HEK293 (cell line): ENCODE data around the gene CAPN12.

ENCODE experiments used
- CTCF ChIA-PET: fragments of 350-600 bp; formaldehyde crosslinking; extraction: SDS; loops from one replicate; lab custom pipeline; 2021; ENCODE audit warnings: antibody characterized with exemption; lab: Yijun Ruan, JAX
- POLR2A ChIA-PET: fragments of 300-600 bp; formaldehyde crosslinking; extraction: SDS; loops from one replicate; lab custom pipeline; 2020; ENCODE audit warnings: antibody characterized with exemption, inconsistent platforms; lab: Yijun Ruan, JAX
- H3K27ac ChIP-seq: fragments of 200-500 bp; sonication (Bioruptor generic); 2 replicates; pipeline ENCODE4 v1.5.1; 2014; ENCODE audit warnings: low read depth, low read length, control low read depth, inconsistent platforms; ENCODE audit errors: extremely low read depth
- H3K36me3 ChIP-seq, 2 experiments: fragments of 200-500 bp in 1 of 2; sonication (Bioruptor generic) in 1 of 2; 1 replicate in 1 of 2; 2 replicates in 1 of 2; pipeline ENCODE4 v1.5.1; 2014 to 2017; ENCODE audit warnings: inconsistent platforms in 2 of 2, low read length in 2 of 2; ENCODE audit not compliant: control insufficient read depth in 2 of 2, insufficient read depth in 1 of 2
- H3K4me1 ChIP-seq: fragments of 200-500 bp; sonication (Bioruptor generic); 2 replicates; pipeline ENCODE4 v1.5.1; 2014; ENCODE audit warnings: mild to moderate bottlenecking, low read length, inconsistent platforms; ENCODE audit not compliant: control insufficient read depth, insufficient read depth
- H3K4me3 ChIP-seq: 2 replicates; pipeline ENCODE4 v1.5.1; 2011; ENCODE audit warnings: low read depth, mild to moderate bottlenecking, control low read depth, low read length, moderate library complexity
- H3K9me3 ChIP-seq: fragments of 200-500 bp; sonication (Bioruptor generic); 2 replicates; pipeline ENCODE4 v1.5.1; 2014; ENCODE audit warnings: low read depth, low read length, inconsistent platforms; ENCODE audit not compliant: control insufficient read depth, insufficient read depth
- GLIS1 ChIP-seq: fragments of 450-650 bp; formaldehyde crosslinking; IDR thresholded peaks from 2 replicates; pipeline ENCODE4 v1.5.1; 2016; ENCODE audit warnings: missing biosample characterization, missing genetic modification characterization
- KLF1 ChIP-seq: fragments of 450-650 bp; formaldehyde crosslinking; IDR thresholded peaks from 2 replicates; pipeline ENCODE4 v1.5.1; 2016; ENCODE audit warnings: missing biosample characterization, missing genetic modification characterization
- OSR2 ChIP-seq: fragments of 450-650 bp; formaldehyde crosslinking; IDR thresholded peaks from 2 replicates; pipeline ENCODE4 v1.5.1; 2016; ENCODE audit warnings: missing biosample characterization, missing genetic modification characterization
- SP7 ChIP-seq: fragments of 450-650 bp; formaldehyde crosslinking; IDR thresholded peaks from 2 replicates; pipeline ENCODE4 v1.5.1; 2016; ENCODE audit warnings: missing biosample characterization, missing genetic modification characterization
- ZBTB20 ChIP-seq: fragments of 450-650 bp; formaldehyde crosslinking; IDR thresholded peaks from 2 replicates; pipeline ENCODE4 v1.5.1; 2016; ENCODE audit warnings: missing biosample characterization, missing genetic modification characterization
- ZFHX2 ChIP-seq: fragments of 450-650 bp; formaldehyde crosslinking; conservative IDR thresholded peaks from 2 replicates; pipeline ENCODE4 v1.5.1; 2016; ENCODE audit warnings: missing biosample characterization, missing genetic modification characterization
- ZIC2 ChIP-seq: fragments of 450-650 bp; formaldehyde crosslinking; IDR thresholded peaks from 2 replicates; pipeline ENCODE4 v1.5.1; 2016; ENCODE audit warnings: missing biosample characterization, missing genetic modification characterization
- ZNF174 ChIP-seq: fragments of 450-650 bp; formaldehyde crosslinking; IDR thresholded peaks from 2 replicates; pipeline ENCODE4 v1.5.0; 2017; ENCODE audit warnings: missing biosample characterization, mild to moderate bottlenecking, missing genetic modification characterization
- ZNF175 ChIP-seq: fragments of 450-650 bp; formaldehyde crosslinking; IDR thresholded peaks from 2 replicates; pipeline ENCODE4 v1.5.1; 2016; ENCODE audit warnings: missing biosample characterization, missing genetic modification characterization
- ZNF266 ChIP-seq: fragments of 450-650 bp; formaldehyde crosslinking; IDR thresholded peaks from 2 replicates; pipeline ENCODE4 v1.5.1; 2016; ENCODE audit warnings: missing biosample characterization, missing genetic modification characterization, low read depth
- ZNF335 ChIP-seq: fragments of 450-650 bp; formaldehyde crosslinking; conservative IDR thresholded peaks from 2 replicates; pipeline ENCODE4 v1.5.1; 2016; ENCODE audit warnings: missing biosample characterization, missing genetic modification characterization
- ZNF354C ChIP-seq: fragments of 450-650 bp; formaldehyde crosslinking; IDR thresholded peaks from 2 replicates; pipeline ENCODE4 v1.5.1; 2016; ENCODE audit warnings: missing biosample characterization, missing genetic modification characterization, low read depth, borderline replicate concordance
- ZNF423 ChIP-seq: fragments of 450-650 bp; formaldehyde crosslinking; IDR thresholded peaks from 2 replicates; pipeline ENCODE4 v1.5.1; 2016; ENCODE audit warnings: missing biosample characterization, missing genetic modification characterization
- ZNF530 ChIP-seq: fragments of 450-650 bp; formaldehyde crosslinking; IDR thresholded peaks from 2 replicates; pipeline ENCODE4 v1.5.1; 2016; ENCODE audit warnings: low read depth, missing biosample characterization, missing genetic modification characterization
- ZNF544 ChIP-seq: fragments of 450-650 bp; formaldehyde crosslinking; IDR thresholded peaks from 2 replicates; pipeline ENCODE4 v1.5.0; 2017; ENCODE audit warnings: missing biosample characterization, missing genetic modification characterization
- ZNF707 ChIP-seq: fragments of 450-650 bp; formaldehyde crosslinking; IDR thresholded peaks from 2 replicates; pipeline ENCODE4 v1.5.1; 2016; ENCODE audit warnings: missing biosample characterization, missing genetic modification characterization
- ZNF768 ChIP-seq: fragments of 450-650 bp; formaldehyde crosslinking; IDR thresholded peaks from 2 replicates; pipeline ENCODE4 v1.5.1; 2018; ENCODE audit warnings: missing biosample characterization, mild to moderate bottlenecking, missing genetic modification characterization
- TF ChIP-seq, protein P1 (sequence below): fragments of 450-650 bp; formaldehyde crosslinking; IDR thresholded peaks from 2 replicates; pipeline ENCODE4 v1.5.1; 2016; ENCODE audit warnings: missing biosample characterization, missing genetic modification characterization
- TF ChIP-seq, protein P2 (sequence below): fragments of 450-650 bp; formaldehyde crosslinking; IDR thresholded peaks from 2 replicates; pipeline ENCODE4 v1.5.1; 2016; ENCODE audit warnings: missing biosample characterization, missing genetic modification characterization
- TF ChIP-seq, protein P3 (sequence below): sonication (generic); formaldehyde crosslinking; IDR thresholded peaks from 2 replicates; pipeline ENCODE4 v1.8.1; 2022; ENCODE audit warnings: mild to moderate bottlenecking, moderate library complexity, missing genetic modification reagents
- TF ChIP-seq, protein P4 (sequence below): fragments of 450-650 bp; formaldehyde crosslinking; IDR thresholded peaks from 2 replicates; pipeline ENCODE4; 2016; ENCODE audit warnings: missing biosample characterization, missing genetic modification characterization
- TF ChIP-seq, protein P5 (sequence below): fragments of 450-650 bp; formaldehyde crosslinking; IDR thresholded peaks from 2 replicates; pipeline ENCODE4 v1.5.1; 2016; ENCODE audit warnings: missing biosample characterization, missing genetic modification characterization
- TF ChIP-seq, protein P6 (sequence below): fragments of 450-650 bp; formaldehyde crosslinking; IDR thresholded peaks from 2 replicates; pipeline ENCODE4 v1.5.1; 2016; ENCODE audit warnings: missing biosample characterization, missing genetic modification characterization

The CAPN12 gene

DNA sequence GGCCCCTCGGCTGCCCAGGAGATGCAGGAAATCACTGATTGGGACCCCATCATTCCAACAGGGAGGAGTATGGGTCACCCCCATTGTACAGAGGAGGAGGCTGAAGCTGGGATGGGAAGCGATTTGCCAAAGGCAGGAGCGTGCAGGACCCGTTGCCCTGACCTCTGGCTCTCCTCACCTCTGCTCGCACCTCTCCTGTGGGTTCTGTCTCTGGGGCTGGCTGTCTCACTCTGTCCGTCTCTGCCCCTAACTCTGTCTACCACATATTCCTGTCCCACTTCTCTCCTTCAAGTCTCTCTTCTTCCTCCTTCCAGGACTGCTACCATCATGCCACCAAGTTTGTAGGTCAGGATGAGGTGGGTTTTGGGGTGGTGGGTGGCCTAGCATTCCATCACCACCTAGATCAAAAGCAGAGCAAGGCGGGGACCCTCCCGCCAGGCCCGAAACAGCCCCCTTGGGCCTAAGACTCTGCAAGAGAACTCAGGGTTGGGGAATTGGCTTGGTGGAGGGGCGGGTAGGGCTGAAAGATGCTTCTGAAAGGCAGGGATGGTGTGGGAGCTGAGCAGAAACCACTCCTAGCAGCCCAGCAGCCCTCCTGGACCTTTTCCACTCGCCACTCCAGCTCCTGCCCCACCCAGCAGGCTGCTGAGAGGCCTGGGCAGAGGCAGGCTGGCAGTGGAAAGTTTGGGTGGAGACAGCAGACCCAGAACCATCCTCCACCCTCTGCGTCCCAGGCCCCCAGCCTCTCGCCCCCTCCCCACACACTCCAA, 30.1 kb upstream of the CAPN12 start (continued):
- TF ChIP-seq, protein P1, sequence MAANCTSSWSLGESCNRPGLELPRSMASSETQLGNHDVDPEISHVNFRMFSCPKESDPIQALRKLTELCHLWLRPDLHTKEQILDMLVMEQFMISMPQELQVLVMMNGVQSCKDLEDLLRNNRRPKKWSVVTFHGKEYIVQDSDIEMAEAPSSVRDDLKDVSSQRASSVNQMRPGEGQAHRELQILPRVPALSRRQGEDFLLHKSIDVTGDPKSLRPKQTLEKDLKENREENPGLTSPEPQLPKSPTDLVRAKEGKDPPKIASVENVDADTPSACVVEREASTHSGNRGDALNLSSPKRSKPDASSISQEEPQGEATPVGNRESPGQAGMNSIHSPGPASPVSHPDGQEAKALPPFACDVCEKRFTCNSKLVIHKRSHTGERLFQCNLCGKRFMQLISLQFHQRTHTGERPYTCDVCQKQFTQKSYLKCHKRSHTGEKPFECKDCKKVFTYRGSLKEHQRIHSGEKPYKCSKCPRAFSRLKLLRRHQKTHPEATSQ (tag by site-specific recombination), result no peak
- TF ChIP-seq ZNF530 (tag by site-specific recombination), result no peak
- TF ChIP-seq, protein P2, sequence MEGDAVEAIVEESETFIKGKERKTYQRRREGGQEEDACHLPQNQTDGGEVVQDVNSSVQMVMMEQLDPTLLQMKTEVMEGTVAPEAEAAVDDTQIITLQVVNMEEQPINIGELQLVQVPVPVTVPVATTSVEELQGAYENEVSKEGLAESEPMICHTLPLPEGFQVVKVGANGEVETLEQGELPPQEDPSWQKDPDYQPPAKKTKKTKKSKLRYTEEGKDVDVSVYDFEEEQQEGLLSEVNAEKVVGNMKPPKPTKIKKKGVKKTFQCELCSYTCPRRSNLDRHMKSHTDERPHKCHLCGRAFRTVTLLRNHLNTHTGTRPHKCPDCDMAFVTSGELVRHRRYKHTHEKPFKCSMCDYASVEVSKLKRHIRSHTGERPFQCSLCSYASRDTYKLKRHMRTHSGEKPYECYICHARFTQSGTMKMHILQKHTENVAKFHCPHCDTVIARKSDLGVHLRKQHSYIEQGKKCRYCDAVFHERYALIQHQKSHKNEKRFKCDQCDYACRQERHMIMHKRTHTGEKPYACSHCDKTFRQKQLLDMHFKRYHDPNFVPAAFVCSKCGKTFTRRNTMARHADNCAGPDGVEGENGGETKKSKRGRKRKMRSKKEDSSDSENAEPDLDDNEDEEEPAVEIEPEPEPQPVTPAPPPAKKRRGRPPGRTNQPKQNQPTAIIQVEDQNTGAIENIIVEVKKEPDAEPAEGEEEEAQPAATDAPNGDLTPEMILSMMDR (tag by site-specific recombination), result no peak
- TF ChIP-seq, protein P3, sequence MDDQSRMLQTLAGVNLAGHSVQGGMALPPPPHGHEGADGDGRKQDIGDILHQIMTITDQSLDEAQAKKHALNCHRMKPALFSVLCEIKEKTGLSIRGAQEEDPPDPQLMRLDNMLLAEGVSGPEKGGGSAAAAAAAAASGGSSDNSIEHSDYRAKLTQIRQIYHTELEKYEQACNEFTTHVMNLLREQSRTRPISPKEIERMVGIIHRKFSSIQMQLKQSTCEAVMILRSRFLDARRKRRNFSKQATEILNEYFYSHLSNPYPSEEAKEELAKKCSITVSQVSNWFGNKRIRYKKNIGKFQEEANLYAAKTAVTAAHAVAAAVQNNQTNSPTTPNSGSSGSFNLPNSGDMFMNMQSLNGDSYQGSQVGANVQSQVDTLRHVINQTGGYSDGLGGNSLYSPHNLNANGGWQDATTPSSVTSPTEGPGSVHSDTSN (CRISPR knock-in tag), result no peak
- TF ChIP-seq ZNF707, result no peak
- TF ChIP-seq, protein P4, sequence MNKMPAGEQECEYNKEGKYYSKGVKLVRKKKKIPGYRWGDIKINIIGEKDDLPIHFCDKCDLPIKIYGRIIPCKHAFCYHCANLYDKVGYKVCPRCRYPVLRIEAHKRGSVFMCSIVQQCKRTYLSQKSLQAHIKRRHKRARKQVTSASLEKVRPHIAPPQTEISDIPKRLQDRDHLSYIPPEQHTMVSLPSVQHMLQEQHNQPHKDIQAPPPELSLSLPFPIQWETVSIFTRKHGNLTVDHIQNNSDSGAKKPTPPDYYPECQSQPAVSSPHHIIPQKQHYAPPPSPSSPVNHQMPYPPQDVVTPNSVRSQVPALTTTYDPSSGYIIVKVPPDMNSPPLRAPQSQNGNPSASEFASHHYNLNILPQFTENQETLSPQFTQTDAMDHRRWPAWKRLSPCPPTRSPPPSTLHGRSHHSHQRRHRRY, result no peak
- TF ChIP-seq ZNF175 (tag by site-specific recombination), result no peak; the same call in 1 of the 2 replicates
- 0 out of 2 replicates have a peak, but pooled peaks have one; percentile 9 for TF ChIP-seq ZNF544 (tag by site-specific recombination)
- peak; percentile 30; the same call in 1 of the 2 replicates for TF ChIP-seq ZBTB20 (tag by site-specific recombination)
- TF ChIP-seq ZNF423 (tag by site-specific recombination), result no peak
- TF ChIP-seq, protein P5, sequence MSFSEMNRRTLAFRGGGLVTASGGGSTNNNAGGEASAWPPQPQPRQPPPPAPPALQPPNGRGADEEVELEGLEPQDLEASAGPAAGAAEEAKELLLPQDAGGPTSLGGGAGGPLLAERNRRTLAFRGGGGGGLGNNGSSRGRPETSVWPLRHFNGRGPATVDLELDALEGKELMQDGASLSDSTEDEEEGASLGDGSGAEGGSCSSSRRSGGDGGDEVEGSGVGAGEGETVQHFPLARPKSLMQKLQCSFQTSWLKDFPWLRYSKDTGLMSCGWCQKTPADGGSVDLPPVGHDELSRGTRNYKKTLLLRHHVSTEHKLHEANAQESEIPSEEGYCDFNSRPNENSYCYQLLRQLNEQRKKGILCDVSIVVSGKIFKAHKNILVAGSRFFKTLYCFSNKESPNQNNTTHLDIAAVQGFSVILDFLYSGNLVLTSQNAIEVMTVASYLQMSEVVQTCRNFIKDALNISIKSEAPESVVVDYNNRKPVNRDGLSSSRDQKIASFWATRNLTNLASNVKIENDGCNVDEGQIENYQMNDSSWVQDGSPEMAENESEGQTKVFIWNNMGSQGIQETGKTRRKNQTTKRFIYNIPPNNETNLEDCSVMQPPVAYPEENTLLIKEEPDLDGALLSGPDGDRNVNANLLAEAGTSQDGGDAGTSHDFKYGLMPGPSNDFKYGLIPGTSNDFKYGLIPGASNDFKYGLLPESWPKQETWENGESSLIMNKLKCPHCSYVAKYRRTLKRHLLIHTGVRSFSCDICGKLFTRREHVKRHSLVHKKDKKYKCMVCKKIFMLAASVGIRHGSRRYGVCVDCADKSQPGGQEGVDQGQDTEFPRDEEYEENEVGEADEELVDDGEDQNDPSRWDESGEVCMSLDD (tag by site-specific recombination), result 0 out of 2 replicates have a peak, but pooled peaks have one; percentile 14
- TF ChIP-seq, all 188 proteins: peak for 5

DNA sequence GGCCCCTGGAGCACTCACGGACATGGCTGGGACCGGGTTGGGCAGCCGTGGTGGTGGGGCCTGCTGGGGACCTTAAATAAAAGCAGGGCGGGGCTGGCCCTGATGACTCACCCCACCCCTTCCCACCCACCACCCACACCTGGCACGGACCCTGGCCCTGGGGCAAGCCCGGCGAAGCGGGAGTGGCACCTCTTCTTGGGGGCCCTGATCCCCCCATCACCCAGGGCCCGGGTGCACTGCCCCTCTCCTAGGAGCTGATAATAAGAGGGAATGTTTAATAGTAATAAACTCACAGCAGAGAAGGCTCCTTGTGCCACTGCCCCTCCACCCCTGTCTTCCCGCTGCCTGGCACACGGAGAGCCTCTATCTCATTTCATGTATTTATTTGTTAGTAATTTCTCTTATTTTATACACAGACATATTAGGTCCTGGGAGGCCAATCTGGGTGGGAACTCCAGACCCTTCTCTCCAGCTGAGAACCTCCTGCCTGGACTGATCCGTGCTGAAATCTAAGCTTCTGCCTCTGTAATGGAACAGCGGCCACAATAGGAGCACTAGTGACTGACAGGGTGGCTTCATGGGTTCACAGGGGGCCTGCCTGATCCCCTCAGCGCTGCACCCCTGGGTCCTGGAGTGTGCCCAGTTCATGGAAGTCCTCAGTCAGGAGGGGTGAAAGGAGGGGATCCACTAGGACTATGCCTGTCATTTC, 29.3 kb upstream of the CAPN12 start, which contains the start of gene LGALS7:
LGALS7 (minus strand) TSS at position 49 of the 709 bp plus-strand sequence; CDS start at position 24, 25 bp downstream.
- ChIA-PET CTCF (no interaction called here), POLR2A (no interaction called here)
- Histone ChIP-seq H3K9me3 (no peaks in the 10 kb centered on the region), H3K36me3 (no peaks in the 10 kb centered on the region), H3K4me1 (no peaks in the 10 kb centered on the region), H3K27ac (no peak within 1 kb of the TSS), H3K4me3 (no peak within 1 kb of the TSS)
- TF ChIP-seq ZNF768 (no peak), ZNF266 (no peak), ZNF335 (tag by site-specific recombination) (peak; percentile 68), GLIS1 (peak; percentile 75), KLF1 (tag by site-specific recombination) (peak; percentile 90), ZNF174 (no peak), OSR2 (tag by site-specific recombination) (0 out of 2 replicates have a peak, but pooled peaks have one; percentile 7), SP7 (0 out of 2 replicates have a peak, but pooled peaks have one; percentile 19), ZFHX2 (tag by site-specific recombination) (peak; percentile 47), ZNF354C (tag by site-specific recombination) (no peak), ZIC2 (tag by site-specific recombination) (peak; percentile 58)
- TF ChIP-seq, protein P6, sequence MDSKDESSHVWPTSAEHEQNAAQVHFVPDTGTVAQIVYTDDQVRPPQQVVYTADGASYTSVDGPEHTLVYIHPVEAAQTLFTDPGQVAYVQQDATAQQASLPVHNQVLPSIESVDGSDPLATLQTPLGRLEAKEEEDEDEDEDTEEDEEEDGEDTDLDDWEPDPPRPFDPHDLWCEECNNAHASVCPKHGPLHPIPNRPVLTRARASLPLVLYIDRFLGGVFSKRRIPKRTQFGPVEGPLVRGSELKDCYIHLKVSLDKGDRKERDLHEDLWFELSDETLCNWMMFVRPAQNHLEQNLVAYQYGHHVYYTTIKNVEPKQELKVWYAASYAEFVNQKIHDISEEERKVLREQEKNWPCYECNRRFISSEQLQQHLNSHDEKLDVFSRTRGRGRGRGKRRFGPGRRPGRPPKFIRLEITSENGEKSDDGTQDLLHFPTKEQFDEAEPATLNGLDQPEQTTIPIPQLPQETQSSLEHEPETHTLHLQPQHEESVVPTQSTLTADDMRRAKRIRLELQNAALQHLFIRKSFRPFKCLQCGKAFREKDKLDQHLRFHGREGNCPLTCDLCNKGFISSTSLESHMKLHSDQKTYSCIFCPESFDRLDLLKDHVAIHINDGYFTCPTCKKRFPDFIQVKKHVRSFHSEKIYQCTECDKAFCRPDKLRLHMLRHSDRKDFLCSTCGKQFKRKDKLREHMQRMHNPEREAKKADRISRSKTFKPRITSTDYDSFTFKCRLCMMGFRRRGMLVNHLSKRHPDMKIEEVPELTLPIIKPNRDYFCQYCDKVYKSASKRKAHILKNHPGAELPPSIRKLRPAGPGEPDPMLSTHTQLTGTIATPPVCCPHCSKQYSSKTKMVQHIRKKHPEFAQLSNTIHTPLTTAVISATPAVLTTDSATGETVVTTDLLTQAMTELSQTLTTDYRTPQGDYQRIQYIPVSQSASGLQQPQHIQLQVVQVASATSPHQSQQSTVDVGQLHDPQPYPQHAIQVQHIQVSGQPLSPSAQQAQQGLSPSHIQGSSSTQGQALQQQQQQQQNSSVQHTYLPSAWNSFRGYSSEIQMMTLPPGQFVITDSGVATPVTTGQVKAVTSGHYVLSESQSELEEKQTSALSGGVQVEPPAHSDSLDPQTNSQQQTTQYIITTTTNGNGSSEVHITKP (tag by site-specific recombination), result no peak
